NCI-H2171 (cell line): Measurements from ENCODE around the gene ARHGAP9.
"Not testable (repeated sequence)": the region's sequence is repeated elsewhere in the genome, so short reads cannot be mapped to it uniquely, and the experiment has no call there.

Source experiments
- DNase-seq: peaks from one replicate; lab custom pipeline; 2025; lab: John Stamatoyannopoulos, UW

ARHGAP9 gene

DNA sequence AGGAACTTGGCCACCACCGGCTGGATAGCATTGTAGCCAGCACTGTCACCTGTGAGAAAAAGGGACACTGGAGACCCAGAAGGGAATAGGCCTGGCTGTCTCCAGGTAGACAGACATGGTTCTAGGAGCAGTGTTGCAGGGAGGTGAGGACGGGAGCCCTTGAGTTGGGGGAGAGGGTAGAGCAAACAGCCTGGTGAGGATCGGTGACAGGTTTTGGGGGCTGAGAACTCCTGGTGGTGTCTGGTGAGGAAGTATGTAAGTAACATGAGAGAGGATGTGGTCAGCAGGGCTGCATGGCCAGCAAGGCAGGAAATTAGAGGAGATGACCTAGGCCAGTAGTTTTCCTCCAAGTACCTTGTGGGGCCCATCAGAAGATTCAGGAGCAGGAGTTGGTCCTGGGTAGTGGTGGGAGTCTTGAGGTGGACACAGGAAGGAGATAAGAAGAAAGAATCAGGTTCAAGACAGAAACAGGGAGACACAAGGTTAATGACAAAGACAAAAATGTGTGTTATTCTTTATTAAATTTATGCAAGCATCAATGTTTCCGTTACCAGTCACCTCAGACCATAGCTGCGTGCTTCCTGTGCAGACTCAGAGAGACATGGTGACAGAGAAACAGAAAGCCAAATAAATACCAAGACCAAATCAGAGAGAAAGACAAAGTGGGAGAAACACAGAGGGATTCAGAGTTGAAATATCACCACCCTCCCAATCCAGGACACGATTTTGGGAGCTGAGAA lies at the start of gene ARHGAP9:
Gene ARHGAP9 (minus strand): TSS at position 491 of the 740 bp plus-strand sequence. CDS start 460 bp downstream, at position 31.
- DNase-seq: no peak

DNA sequence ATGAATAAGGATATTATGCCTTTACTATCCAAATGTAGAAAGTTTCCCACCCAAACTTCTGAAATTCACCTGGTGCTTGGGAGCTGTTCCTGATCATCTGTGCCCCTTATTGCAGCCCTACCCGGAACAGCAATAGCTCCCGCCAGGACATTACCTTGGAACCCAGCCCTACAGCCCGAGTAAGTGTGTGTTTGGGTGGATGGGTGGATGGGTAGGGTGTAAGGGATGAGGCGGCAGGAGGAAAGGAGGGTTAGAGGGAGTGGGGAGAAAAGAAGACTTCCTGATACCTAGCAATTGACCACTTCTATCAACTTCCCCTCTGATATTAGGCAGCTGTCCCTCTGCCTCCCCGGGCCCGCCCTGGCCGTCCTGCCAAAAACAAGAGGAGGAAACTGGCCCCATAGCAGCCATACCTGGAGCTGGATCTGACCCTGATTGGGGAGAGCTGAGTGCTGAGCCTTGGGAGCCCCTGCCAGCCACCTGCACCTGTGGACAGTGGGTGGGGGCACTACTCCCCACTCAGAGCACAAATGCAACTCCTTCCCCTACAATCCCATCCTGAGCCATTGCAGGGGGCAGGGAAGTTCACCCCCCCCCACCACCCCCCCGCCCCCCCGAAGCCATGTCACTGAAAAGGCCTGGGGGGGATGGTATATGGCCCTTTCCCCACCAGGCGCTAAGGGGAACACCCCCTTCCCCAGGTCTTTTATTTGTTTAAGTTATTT lies 49.3 kb upstream of the ARHGAP9 start:
- DNase-seq: no peak

DNA sequence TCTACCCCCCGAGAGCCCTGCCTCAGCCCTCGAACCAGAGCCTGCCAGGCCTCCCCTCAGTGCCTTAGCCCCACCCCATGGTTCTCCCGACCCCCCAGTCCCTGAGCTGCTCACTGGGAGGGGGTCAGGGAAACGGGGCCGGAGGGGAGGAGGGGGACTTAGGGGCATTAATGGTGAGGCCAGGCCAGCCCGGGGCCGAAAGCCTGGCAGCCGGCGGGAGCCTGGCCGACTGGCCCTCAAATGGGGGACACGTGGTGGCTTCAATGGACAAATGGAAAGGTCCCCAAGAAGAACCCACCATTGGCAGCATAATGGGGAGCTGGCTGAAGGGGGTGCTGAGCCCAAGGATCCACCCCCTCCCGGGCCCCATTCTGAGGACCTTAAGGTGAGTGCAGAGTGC lies 48.5 kb upstream of the ARHGAP9 start:
- DNase-seq: no peak

DNA sequence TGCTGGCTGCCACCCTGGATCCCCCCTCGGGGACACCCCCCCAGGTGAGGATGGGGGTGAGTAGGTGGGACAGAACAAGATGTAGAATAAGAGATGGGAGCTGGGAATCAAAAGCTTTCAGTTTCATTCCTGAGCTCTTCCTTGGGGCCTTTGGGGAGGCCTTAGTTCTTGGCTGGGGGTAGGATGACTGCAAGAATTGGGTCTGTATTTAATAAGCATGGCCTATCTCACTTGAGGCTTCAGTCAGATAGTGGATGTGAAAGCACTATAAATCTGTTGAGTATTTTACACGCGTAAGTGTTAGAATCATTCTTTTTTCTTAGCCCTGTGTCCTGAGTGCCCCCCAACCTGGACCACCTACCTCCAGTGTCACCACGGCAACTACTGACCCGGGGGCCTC lies 47.5 kb upstream of the ARHGAP9 start:
- DNase-seq: no peak

DNA sequence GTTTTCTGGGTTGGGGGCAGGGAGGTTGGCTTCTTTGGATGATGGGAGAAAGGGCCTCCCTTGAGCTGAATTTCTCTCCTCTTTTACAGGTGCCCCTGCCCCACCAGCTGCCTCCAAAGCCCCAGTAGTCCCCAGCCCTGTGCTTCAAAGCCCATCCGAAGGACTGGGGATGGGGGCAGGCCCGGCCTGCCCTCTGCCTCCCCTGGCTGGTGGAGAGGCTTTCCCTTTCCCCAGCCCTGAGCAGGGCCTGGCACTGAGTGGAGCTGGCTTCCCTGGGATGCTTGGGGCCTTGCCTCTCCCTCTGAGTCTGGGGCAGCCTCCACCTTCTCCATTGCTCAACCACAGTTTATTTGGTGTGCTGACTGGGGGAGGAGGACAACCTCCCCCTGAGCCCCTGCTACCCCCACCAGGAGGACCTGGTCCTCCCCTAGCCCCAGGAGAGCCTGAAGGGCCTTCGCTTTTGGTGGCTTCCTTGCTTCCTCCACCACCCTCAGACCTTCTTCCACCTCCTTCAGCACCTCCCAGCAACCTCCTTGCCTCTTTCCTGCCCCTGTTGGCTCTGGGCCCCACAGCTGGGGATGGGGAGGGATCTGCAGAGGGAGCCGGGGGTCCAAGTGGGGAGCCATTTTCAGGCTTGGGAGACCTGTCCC lies 46.9 kb upstream of the ARHGAP9 start:
- DNase-seq: no peak

DNA sequence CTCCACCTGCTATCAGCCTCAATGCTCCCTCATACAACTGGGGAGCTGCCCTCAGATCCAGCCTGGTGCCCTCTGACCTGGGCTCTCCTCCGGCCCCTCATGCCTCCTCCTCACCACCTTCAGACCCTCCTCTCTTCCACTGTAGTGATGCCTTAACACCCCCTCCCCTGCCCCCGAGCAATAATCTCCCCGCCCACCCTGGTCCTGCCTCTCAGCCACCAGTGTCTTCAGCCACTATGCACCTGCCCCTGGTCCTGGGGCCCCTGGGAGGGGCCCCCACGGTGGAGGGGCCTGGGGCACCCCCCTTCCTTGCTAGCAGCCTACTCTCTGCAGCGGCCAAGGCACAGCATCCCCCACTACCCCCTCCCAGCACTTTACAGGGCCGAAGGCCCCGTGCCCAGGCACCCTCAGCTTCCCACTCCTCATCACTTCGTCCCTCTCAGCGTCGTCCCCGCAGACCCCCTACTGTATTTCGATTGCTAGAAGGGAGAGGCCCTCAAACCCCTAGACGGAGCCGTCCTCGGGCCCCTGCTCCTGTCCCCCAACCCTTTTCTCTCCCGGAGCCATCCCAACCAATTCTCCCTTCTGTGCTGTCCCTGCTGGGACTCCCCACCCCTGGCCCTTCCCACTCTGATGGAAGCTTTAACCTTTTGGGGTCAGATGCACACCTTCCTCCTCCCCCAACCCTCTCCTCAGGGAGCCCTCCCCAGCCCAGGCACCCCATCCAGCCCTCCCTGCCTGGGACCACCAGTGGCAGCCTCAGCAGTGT lies 46.1 kb upstream of the ARHGAP9 start:
- no peak for DNase-seq

DNA sequence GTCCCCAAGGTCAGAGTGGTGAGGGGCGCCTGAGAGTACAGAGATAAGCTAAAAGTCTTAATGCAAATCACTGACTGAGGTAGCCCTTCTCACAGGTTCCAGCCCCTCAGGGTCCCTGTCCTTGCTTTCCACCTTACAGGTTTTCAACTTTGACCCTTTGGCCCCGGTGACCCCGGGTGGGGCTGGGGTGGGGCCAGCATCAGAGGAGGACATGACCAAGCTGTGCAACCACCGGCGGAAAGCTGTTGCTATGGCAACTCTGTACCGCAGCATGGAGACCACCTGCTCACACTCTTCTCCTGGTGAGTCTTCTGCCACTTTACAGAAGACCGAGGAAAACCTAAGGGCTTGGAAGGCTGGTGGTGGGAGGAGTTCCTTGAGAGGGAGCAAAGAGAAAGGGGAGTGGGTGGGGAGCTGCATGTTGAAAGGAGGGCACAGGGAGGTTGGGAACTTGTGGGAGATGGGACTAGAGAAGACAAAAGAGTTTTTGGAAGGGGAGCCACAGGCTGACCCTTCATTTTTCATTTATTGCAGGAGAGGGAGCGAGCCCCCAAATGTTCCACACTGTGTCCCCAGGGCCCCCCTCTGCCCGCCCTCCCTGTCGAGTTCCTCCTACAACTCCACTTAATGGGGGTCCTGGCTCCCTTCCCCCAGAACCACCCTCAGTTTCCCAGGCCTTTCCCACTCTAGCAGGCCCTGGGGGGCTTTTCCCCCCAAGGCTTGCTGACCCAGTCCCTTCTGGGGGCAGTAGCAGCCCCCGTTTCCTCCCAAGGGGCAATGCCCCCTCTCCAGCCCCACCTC lies 45.3 kb upstream of the ARHGAP9 start:
- DNase-seq: no peak

DNA sequence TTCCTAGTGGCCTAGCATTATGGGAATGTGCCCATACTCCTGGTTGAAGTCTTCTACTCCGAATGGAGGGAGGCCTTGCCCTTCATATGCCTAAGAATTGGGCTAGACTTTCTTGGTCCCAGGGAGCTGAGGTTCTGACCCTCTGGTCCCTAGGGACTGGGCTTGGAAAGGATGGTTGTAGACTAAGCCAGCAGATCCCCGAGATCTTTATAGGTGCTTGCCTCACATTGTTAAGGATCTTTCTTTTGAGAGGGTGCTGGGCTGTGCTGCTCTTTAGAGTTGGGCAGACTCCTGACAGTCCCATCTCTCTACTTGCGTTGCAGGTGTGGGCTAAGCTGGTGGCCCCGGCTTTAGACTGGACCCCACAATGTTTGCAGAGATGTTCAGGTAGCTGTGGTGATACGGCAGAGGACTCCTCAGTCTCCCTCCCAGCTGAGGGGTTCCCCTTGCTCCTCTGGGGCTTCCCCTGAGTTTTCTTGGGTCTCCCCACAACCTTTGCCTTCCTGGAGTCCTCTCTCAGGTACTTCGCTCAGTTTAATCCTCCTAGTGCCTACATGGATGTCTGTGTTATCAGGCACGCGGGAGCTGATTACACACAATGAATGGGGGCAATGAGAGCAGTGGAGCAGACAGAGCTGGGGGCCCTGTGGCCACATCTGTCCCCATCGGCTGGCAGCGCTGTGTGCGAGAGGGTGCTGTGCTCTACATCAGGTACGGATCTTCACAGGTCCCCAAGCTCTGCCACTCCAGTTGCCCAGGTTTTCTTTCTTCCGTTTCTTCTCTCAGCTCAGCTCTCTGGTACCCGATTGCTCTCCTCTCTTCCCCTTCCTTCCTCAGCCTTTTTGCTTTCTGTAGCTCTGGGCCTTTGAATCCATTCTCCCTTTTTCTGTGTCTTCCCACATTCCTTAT lies 44.3 kb upstream of the ARHGAP9 start:
- no peak for DNase-seq

DNA sequence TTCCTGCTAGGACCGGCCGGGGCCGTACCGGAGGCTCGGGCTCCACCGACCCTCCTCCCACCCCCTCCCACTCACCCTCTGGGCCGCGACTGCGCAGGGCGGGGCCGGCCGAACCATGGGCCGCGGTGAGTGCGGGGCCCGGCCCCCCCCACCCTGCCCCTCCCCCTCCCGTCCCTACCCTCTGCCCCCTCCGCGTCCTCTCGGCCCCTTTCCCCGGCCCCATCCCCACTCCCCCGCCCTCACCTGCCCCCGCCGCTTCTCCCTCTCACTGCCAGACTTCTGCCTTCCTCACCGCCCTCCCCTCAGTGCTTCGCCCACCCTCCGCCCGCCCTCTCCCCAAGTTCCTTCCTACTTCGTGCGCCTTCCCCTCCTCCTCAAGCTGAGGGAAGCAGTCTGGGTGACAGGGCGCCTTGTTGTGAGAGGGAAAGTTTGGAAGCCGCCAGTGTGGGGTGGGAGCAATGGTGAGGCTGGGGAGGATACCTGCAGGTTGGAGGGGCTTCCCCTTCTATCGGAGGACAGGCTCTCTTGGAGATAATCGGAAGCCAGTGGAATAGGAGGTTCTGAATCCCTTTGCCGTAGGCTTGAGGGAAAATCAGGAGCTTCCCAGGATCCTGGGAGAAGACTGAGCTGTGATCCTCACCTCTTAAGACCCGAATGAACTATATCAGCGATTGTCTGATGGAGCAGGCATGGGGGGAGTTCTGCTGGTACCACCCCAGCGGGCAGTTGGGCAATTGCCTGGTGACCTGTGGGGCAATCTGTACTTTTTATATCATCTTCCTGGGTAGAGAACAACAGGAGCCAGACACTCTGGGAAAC lies 43.4 kb upstream of the ARHGAP9 start:
- peak; percentile 63 for DNase-seq

DNA sequence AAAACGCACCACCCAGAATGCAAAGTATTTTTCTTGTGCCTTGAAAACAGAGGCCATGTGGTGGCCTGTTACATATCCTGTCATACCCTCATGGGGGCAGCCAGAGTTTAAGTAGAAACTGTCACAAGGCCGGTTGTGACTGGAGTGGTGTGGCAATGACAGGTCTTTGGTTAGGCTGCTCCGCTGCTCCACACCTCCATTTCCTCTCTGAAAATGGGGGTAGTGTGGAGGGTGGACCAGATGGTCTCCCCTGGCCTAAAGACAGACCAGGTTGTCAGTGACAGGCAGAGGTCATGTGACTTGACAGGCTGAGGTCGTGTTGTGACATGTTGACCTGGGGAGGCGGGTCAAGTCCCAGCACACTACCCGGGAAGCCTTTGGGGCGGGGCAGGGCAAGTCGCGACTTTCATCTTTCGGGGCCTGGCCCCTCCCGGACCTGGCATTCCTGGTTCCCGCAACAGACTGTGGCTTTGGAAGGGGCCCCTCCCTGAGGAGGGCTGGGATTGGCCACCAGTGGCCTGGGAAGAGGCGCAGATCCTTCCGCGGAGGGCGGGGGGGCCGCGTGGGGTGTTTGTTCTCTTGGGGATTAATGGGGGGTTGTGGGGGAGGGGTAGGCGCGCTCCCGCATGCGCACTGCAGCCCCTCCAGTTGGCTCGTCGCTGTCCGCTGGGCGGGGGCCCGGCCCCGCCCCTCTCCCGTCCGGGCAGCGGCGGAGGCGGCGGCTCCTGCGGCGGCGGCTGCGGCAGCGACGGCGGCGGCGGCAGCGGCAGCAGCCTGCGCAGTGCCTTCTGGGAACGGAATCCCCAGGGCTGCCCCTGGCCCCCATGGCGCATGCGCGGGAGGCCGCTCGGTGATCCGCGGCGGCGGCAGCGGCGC lies 42.6 kb upstream of the ARHGAP9 start, which contains the start of gene MBD6:
Gene MBD6 (plus strand): TSS at position 814 of the 876 bp plus-strand sequence. CDS start 1,480 bp downstream, outside the sequence.
- DNase-seq: peak; percentile 87

DNA sequence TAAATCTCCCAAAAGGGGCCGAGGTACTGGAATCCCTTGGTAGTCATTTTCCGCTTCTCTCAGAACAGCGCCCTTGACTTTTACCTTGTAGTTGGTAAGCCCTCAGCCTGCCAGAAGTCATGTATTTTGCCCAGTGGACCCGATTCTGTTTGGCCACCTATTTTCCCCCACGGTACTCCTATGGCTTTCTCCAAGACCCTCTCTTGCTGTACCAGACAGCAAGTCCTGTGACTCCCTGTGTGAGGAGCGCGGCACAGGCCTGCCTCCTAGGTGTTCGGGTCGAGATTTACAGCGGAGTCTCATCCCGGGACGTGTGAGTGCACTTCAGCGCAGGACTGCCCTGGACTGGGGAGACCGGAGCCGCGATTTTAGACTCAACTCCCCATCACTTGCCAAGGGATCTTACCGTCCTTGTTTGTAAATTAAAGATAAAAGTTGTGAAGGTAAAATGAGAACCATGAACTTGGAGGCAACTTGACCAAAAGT lies 41.9 kb upstream of the ARHGAP9 start:
- DNase-seq: peak; percentile 56

DNA sequence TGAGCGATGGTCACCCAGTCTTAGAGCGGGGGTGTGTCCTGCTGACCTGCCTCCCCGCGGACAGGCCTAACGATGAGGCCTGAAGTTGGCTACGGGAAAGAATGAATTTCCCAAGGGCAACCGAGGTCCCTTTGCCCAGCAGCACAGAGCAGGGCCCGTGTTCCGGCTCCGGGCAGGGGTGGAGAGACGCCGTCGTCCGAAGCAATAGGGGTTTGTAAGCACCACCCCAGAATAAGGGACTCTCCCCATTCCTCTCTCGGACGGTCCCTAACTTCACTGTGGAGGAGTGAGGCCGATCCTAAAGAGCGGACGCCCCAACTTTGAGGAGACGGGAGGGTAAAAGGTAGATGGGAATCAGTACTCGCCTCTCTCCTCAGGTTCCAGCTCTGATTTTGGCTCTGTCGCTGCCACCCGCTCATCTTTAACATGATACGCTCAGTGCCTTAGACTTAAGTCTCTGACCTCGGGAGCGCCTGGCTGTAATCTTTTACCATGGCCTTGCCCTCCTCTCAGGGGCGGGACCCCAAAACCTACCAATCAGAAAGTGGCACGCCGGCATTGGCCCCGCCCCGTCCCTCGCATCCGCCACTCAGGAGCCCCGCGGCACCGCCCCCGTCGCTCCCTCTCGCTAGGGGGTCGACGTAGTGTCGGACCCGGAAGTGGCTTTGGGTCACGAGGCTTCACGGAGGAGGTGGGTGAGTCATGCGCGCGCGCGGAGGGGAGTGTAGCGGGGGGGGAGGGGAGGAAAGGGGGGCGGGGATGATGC lies 40.6 kb upstream of the ARHGAP9 start, which contains the start of gene DDIT3:
Gene DDIT3 (minus strand): TSS at position 462 of the 766 bp plus-strand sequence. CDS start 3,108 bp downstream, outside the sequence.
- peak; percentile 99 for DNase-seq

DNA sequence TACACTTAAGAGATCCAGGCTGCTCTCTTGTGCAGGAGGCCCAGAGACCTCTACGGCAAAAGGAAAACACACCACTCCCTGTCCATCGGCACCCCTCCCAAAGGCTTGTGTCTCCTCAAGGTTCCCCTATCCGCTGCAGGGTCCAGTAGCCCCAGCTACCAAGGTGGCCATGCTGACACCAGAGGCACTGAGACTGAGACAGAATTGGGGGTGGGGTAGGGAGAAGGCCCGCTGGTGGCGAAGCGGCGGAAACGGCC lies 40.1 kb upstream of the ARHGAP9 start:
- no peak for DNase-seq

DNA sequence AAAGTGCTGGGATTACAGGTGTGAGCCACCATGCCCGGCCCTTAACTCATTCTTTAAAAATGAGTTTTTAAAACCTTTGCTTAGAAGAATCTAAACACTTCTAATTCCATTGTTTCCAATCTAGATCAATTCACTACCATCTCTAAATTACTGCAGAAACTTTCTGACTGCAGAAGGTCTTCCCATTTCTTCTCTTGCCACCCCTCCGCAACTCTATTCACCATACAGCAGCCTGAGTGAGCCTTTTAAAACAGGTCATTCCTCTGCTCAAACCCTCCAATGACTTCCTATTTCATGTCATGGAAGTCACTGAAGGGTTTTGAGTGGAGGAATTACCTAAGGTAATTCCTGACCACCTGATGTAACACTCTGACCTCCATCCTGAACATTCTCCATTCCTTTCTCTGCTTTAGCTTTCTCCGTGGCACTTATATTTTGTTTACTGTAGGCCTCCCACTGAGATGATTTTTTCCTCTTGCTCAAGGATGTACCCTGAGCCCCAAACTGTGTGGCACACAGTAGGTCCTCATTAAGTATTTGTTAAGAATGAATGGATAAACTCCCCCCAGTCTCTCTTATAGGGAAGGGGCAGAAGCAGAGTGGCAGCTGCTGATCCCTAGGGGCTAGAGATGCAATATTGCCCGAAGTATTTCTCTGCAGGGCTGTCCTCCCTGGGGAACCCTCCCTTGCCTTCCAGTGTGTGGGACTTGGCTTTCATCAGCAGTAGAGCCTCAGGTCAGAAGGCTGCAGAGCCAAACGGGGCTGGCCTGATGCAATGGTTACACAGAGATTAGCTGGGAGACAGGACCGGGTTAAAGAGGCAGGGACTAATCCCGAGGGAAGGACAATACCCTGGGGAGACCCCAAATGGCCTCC lies 39.5 kb upstream of the ARHGAP9 start:
- DNase-seq: no peak

DNA sequence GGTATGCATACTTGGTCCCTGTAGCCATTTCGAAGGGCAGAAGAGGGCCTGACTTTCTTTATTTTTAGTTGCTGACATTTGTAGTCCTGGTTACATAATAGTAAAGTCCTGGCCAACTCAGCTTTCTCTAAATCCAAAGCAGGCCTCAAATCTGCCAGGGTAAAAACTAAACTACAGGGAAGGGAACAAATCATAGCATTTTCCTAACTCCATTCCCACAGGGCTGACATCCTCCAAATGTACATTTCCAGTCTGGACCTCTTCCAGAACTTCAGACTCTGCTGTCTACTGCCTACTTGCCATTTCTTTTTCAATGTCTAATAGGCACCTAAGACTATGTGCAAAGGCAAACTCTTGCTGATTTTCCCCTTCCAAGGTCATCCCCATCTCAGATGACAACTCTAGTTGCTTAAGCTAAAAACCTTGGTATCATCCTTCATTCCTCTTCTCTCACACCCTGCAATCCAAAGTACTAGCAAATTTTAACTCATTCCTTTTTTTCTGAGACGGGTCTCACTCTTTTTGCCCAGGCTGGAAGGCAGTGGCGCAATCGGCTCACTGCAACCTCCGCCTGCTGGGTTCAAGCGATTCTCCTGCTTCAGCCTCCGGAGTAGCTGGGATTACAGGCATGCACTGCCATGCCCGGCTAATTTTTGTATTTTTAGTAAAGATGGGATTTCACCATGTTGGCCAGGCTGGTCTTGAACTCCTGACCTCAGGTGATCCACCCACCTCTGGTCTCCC lies 38.7 kb upstream of the ARHGAP9 start:
- no peak for DNase-seq

DNA sequence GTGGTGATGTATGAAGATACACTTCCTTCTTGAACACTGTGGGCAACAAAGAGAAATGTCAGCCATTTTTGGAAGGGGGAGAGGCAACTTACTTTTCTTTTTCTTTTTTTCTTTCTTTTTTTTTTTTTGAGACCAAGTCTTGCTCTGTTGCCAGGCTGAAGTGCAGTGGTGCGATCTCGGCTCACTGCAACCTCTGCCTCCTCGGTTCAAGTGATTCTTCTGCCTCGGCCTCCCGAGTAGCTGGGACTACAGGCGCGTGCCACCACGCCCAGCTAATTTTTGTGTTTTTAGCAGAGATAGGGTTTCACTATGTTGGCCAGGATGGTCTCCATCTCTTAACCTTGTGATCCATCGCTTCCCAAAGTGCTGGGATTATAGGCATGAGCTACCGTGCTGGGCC lies 38.1 kb upstream of the ARHGAP9 start:
- not testable (repeated sequence) for DNase-seq
